Muscle layer of duodenum (tissue), 2 donors: Measurements from ENCODE around the gene POMGNT1.

ENCODE experiments used
- H3K27ac ChIP-seq: one replicate; pipeline ENCODE4 v1.7.0; 2013; ENCODE audit warnings: mild to moderate bottlenecking, low read length
- H3K27me3 ChIP-seq: one replicate; pipeline ENCODE4 v1.7.0; 2013; ENCODE audit warnings: low read depth, mild to moderate bottlenecking, control low read depth, low read length
- H3K36me3 ChIP-seq, 2 donors: one replicate each; pipeline ENCODE4 v1.7.0; 2013; ENCODE audit warnings: low read length in 2 of 2, control low read depth in 1 of 2, mild to moderate bottlenecking in 1 of 2; ENCODE audit not compliant: insufficient read depth in 2 of 2, control insufficient read depth in 1 of 2
- H3K4me1 ChIP-seq, 2 donors: one replicate each; pipeline ENCODE4 v1.7.0; 2013; ENCODE audit warnings: low read length in 2 of 2, mild to moderate bottlenecking in 2 of 2, control low read depth in 1 of 2, moderate library complexity in 1 of 2; ENCODE audit not compliant: insufficient read depth in 2 of 2, control insufficient read depth in 1 of 2
- H3K4me3 ChIP-seq, 2 donors: one replicate each; pipeline ENCODE4 v1.7.0; 2013; ENCODE audit warnings: low read length in 2 of 2, low read depth in 1 of 2, mild to moderate bottlenecking in 1 of 2
- H3K9me3 ChIP-seq, 2 donors: one replicate each; pipeline ENCODE4 v1.7.0; 2013; ENCODE audit warnings: low read length in 2 of 2, control low read depth in 1 of 2, mild to moderate bottlenecking in 1 of 2; ENCODE audit not compliant: control insufficient read depth in 1 of 2
- donor health status: healthy.

Gene POMGNT1

DNA sequence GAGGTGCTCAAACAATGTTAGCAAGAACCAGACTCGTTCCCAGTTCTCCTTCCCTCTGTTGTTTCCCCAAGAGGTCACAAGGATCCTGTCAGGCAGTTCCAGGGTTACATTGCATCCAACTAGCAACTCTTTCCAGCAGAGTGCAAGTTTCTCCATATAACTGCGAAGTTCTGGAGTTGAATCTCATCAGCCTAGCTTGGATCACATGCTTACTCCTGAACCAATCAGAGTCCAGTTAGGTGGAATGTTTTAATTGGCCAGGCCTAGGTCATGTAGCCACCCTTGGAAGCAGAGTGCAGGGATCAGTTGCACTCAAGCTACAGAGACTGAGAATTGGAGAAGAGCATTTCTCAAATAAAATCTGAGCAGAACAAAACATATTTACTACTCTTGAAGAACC lies 49.9 kb downstream of the POMGNT1 start:
- Histone ChIP-seq H3K36me3 (no peaks in the 10 kb centered on the region), H3K4me3 (no peak overlapping the region), H3K4me1 (no peaks in the 10 kb centered on the region), H3K9me3 (no peaks in the 10 kb centered on the region), H3K27ac (no peak overlapping the region), H3K27me3 (no peaks in the 10 kb centered on the region)
